ENCODE results near the gene CD58.

The CD58 gene

GRCh38 chr1:116537898-116538297 lies 32.9 kb downstream of the CD58 start:
- no peak for DNase-seq

- no peak for DNase-seq
Measured at GRCh38 chr1:116537040-116537831, 33.6 kb downstream of the CD58 start.

- DNase-seq: no peak
Measured at GRCh38 chr1:116534014-116534739, 36.6 kb downstream of the CD58 start.

GRCh38 chr1:116533429-116533820 lies 37.4 kb downstream of the CD58 start:
- DNase-seq: no peak

DNA sequence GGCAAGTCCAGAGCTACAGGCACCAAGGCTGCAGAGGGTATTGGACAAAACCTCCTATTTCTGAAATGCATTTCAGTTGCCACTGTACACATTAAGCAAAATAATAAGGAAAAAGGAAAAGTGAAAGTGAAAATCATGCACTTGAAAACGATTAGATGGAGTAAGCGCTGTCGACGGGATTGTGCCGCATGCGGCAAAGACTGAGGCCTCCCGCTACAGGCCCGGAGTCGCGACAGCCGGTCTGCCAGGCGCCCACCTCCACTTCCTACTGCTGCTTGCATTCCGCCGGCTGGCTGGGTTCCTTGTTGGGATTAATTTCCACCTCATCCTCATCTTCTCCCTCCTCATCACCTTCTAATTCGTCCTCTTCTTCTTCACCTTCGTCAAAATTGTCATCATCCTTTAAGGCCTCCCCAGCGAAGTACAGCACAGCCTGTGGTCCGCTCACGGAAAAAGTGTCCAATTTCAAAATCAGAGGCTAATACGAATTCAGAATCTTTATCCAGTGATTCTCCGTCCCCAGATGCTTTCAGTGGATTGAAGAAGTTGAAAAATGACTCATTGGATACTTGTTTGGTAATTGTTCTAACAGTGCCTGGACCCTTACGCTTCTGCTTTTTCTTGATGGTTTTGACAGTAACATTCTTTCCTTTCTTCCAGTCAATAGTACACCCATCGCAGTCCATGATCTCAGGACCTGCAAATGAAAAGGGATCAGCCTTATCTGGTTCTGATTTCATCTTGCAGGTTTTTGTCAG lies 38.0 kb downstream of the CD58 start:
- no peak for DNase-seq

DNA sequence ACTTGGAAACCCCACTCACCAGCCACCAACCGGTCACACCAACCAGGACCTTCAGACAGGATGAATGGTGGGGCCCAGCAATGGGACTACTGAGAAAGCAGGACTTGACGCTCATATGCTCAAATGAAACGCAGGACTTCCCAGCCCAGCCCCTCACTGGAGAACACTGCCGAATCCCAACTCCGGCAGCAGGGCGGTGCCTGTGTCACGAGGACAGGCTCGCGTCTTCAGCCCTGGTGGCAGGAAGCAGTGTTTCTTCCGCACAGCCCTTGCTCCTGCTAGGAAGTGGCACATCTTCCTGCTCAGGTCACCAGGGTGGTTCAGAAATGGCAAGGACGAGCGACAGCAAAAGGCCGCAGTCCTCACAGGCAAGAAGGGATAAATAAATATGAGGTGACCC lies 38.9 kb downstream of the CD58 start:
- no peak for DNase-seq

DNA sequence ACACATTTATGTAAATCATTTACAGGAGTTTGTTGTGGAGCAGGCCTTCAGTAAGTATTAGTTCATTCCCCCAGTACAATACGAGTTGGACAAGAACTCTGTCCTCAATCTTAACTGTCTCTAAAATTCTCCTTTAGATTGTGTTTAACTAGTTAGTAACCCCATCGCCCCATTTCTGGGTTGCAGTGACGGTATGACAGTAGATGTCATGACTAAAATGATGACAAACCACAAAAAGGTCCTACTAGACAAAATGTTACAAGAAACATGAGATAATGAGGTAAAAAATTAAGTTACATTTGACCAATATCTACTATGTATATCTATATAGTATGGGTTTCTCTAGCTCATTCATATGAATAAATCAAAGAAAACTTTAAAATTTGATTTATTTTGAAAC lies 41.1 kb downstream of the CD58 start:
- no peak for DNase-seq

GRCh38 chr1:116529199-116529631 lies 41.6 kb downstream of the CD58 start:
- DNase-seq: no peak

GRCh38 chr1:116528329-116529083 lies 42.3 kb downstream of the CD58 start:
- DNase-seq: no peak

- no peak for DNase-seq
Measured at GRCh38 chr1:116525440-116525839, 45.4 kb downstream of the CD58 start.

DNA sequence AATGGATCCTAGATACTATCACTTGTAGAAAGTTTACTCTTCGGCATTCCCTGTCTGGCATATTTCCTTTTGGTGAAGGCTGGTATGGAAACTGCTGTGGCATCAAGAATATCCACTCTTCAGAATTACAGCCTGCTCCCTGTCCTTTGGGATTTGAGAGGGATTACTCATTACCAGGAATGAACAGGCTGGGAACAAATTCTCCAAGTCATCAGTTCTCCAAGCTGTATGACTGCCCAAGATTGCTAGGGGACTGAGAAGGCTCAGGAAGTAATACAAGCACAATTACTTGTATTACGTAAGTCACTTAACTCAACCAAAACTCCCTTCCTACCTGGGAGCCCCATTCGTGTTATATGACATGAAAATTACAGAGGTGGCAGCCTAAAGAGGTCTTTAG lies 49.6 kb downstream of the CD58 start:
- no peak for DNase-seq

DNA sequence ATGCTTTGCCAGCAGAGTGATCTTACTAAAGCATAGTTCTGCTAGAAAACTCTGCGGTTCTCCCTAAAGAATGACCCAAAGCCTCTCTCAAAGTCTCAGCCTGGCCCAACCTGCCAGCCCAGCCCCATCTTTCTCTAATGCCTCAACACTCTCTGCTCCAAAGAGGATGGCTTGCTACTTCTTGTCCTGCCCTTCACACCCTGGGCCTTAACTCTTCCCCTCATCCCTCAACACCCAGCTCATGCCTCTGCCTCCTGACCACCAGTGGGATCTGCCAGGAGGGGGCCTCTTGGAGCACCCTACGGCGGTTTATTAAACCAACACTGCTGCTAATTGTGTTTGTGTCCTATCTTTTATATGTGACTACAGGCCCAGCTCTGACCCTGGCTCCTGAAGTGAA lies 52.4 kb downstream of the CD58 start:
- DNase-seq: no peak

DNA sequence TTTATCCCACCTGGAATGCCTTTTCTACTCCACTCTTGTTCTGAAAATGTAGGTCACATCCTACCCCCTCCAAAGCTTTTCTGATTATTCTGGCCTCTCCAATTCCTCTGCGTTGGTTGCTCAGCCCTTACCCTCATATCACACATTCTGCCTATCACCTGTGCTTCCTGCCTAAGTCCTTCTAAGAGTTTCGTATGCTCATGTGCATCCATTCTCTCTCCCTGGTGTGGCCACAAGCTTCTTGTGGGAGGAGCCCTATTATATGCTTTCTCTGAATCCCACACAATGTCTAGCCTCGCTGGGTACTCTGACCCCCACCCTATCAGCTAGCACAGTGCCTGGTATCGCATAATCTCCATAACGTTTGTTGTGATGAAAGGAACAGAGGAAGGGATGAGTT lies 54.2 kb downstream of the CD58 start:
- DNase-seq: no peak

GRCh38 chr1:116515702-116516101 lies 55.1 kb downstream of the CD58 start:
- DNase-seq: no peak

- DNase-seq: no peak
Measured at GRCh38 chr1:116514708-116515525, 55.9 kb downstream of the CD58 start.

GRCh38 chr1:116513956-116514355 lies 56.9 kb downstream of the CD58 start:
- DNase-seq: no peak

DNA sequence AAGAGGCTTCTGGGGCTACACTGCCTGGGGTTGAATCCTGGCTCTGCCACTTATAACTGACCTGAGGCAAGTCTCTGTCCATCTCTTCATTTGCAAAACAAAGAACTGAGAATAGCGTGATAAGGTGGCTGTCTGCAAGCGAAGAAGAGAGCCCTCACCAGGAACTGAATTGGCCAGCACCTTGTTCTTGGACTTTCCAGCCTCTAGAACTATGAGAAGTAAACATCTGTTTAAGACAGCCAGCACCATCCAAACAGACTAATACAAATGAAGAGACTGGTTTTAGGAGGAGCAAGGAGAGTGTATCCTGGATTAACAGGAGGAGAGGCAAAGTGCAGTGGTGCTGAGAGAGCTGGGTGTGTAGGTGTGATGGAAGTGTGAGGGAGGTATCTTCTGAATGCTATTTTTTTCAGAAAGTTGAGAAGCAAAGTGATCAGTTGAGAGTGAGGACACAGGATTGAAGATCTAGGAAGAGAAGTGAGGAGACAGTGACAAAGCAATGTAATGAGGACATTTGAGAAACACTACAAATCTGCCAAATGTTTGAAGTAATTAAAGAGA lies 59.3 kb downstream of the CD58 start:
- DNase-seq: no peak

GRCh38 chr1:116510361-116510760 lies 60.5 kb downstream of the CD58 start:
- no peak for DNase-seq

- DNase-seq: no peak
Measured at GRCh38 chr1:116508984-116509980, 61.5 kb downstream of the CD58 start.

Measured in NCI-H345 (cell line).